ENCODE data around the gene PTPRN2. TPM values are rescaled to one million over a fixed set of nuclear protein-coding genes. Genes with fewer than 3 reads are reported as not detected.
A peak's percentile ranks its signal among the peaks of the same experiment; 100 is the strongest.

Gene PTPRN2
- polyA plus RNA-seq, 6 donors from 2014 or later, result 1.4 to 4.6 (median 3.8) TPM

GRCh38 chr7:157526005-157526912 is 1061.4 kb downstream of the PTPRN2 start:
- no peak overlapping the region for H3K27ac Mint-ChIP-seq
- ATAC-seq (ENCODE audit: low read depth in 2 of 2), result no peak
- H3K36me3 Mint-ChIP-seq, result no peaks in the 10 kb centered on the region
- DNase-seq, result no peak
- H3K9me3 Mint-ChIP-seq, result peaks cover 0 to 21% (median 4%) of the 10 kb centered on the region in 7 donors
- H3K27me3 Mint-ChIP-seq, result peaks cover 0 to 16% (median 11%) of the 10 kb centered on the region in 3 donors
- H3K4me3 Mint-ChIP-seq, result no peak overlapping the region
- peaks cover 0 to 2% (median 0%) of the 10 kb centered on the region in 3 donors for H3K4me1 Mint-ChIP-seq

DNA sequence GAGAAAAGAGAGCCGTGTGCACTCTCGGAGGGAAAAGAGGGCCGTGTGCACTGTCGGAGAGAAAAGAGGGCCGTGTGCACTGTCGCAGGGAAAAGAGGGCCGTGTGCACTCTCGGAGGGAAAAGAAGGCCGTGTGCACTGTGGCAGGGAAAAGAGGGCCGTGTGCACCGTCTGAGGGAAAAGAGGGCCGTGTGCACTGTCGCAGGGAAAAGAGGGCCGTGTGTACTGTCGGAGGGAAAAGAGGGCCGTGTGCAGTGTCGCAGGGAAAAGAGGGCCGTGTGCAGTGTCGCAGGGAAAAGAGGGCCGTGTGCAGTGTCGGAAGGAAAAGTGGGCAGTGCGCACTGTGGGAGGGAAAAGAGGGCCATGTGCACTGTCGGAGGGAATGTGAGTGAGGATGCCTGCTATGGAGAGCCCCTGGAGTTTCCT is 1062.1 kb downstream of the PTPRN2 start:
- Mint-ChIP-seq H3K4me3 (no peak overlapping the region), H3K9me3 (peaks cover 0 to 16% (median 4%) of the 10 kb centered on the region in 7 donors), H3K27ac (no peak overlapping the region), H3K4me1 (peaks cover 0 to 2% (median 0%) of the 10 kb centered on the region in 3 donors), H3K27me3 (peaks cover 0 to 16% (median 11%) of the 10 kb centered on the region in 3 donors), H3K36me3 (no peaks in the 10 kb centered on the region)
- DNase-seq (no peak), ATAC-seq (ENCODE audit: low read depth in 2 of 2) (no peak)

- DNase-seq, result no peak
- ATAC-seq (ENCODE audit: low read depth in 2 of 2), result no peak
- Mint-ChIP-seq H3K4me1 (peaks cover 0 to 2% (median 0%) of the 10 kb centered on the region in 3 donors), H3K27me3 (peaks cover 0 to 16% (median 5%) of the 10 kb centered on the region in 3 donors), H3K27ac (no peak overlapping the region), H3K9me3 (peaks cover 0 to 9% (median 3%) of the 10 kb centered on the region in 7 donors), H3K36me3 (no peaks in the 10 kb centered on the region), H3K4me3 (no peak overlapping the region)
Measured at GRCh38 chr7:157524731-157525130, 1062.9 kb downstream of the PTPRN2 start.

DNA sequence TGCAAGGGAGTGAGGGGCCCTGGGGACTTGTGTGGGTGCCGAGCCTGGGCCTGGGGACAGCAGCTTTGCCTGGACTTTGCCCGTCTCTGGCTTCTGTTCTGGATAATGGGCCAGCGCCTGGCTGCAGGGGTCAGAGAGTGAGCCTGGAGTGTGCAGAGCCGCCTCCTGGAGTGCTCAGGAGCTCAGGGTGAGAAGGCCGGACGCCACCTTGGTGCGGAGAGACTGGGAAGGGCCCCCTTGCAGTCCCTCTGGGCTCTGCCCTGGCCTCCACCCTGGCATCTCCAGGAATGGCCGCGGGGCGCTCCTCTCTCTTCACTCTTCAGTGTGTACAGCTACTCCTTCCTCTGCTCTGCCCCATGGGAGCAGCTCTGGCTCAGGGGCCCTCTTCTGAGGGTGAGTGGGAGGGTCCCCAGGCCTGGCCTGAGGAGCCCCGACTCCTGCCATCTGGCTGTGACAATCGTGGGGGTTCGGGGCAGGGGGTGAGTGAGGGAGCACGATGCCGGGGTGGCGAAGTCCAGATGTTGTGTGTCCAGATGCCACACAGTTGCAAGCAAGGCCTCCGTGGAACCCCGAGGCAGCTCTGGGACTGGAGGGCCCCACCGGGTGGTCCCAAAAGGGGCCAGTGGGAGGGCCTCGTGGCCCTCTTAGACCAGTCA is 1063.7 kb downstream of the PTPRN2 start:
- DNase-seq (no peak), ATAC-seq (ENCODE audit: low read depth in 2 of 2) (no peak)
- peaks cover 0 to 16% (median 5%) of the 10 kb centered on the region in 3 donors for H3K27me3 Mint-ChIP-seq
- peaks cover 0 to 2% (median 0%) of the 10 kb centered on the region in 3 donors for H3K4me1 Mint-ChIP-seq
- no peak overlapping the region for H3K4me3 Mint-ChIP-seq
- H3K36me3 Mint-ChIP-seq, result no peaks in the 10 kb centered on the region
- H3K9me3 Mint-ChIP-seq, result peaks cover 0 to 7% (median 0%) of the 10 kb centered on the region in 7 donors
- H3K27ac Mint-ChIP-seq, result no peak overlapping the region

DNA sequence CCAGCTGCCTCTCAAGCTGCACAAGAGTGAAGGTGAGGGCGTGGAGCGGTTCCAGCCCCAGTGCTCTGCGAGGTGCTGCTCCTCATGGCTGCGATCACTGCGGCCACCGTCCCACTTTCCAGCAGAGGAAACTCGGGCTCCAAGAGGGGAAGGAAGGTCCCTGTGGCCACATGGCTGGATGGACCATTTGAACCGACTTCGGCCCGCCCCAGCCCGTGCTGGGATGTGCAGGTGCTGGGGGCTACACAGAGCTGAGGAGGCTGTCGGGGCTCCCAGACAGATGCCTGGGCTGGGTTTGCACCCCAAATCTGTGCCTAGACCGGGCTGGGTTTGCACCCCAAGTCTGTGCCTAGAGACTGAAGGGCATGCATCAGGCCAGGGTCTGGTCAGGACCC is 1064.3 kb downstream of the PTPRN2 start:
- ATAC-seq (ENCODE audit: low read depth in 2 of 2), result no peak
- no peak for DNase-seq
- Mint-ChIP-seq H3K27me3 (peaks cover 0 to 20% (median 5%) of the 10 kb centered on the region in 3 donors), H3K4me1 (peaks cover 0 to 4% (median 2%) of the 10 kb centered on the region in 3 donors), H3K27ac (no peak overlapping the region), H3K36me3 (no peaks in the 10 kb centered on the region), H3K9me3 (peaks cover 0 to 7% (median 2%) of the 10 kb centered on the region in 7 donors), H3K4me3 (no peak overlapping the region)

GRCh38 chr7:157522954-157523353 is 1064.7 kb downstream of the PTPRN2 start:
- Mint-ChIP-seq H3K9me3 (peaks cover 0 to 7% (median 3%) of the 10 kb centered on the region in 7 donors), H3K27ac (no peak overlapping the region), H3K27me3 (peaks cover 0 to 23% (median 5%) of the 10 kb centered on the region in 3 donors), H3K4me3 (no peak overlapping the region), H3K36me3 (no peaks in the 10 kb centered on the region), H3K4me1 (peaks cover 0 to 4% (median 2%) of the 10 kb centered on the region in 3 donors)
- no peak for ATAC-seq (ENCODE audit: low read depth in 2 of 2)
- DNase-seq, result no peak

DNA sequence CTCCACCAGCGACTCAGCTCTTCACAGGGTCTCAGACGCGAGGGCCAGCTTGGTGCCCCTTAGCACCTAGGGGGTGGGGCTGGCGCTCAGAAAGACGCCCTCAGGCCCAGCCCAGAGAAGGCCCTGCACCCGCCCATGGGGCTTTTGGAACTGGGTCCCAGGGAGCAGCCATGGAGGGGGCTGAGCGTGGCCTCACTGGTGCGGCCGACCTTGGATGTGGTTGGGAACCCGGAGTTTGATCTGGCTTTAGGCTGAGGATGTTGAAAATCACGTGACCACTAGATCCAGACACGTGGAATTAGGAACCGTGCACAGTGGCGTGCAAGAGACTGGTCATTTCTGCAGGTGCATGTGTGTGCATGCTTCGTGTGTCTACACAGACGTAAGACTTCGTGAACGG is 1065.4 kb downstream of the PTPRN2 start:
- H3K27ac Mint-ChIP-seq, result peak overlapping the region in 2 of 6 donors; percentile 46 to 53
- H3K4me3 Mint-ChIP-seq, result no peak overlapping the region
- H3K36me3 Mint-ChIP-seq, result no peaks in the 10 kb centered on the region
- ATAC-seq (ENCODE audit: low read depth in 2 of 2), result no peak
- H3K9me3 Mint-ChIP-seq, result peaks cover 0 to 7% (median 3%) of the 10 kb centered on the region in 7 donors
- peaks cover 0 to 23% (median 5%) of the 10 kb centered on the region in 3 donors for H3K27me3 Mint-ChIP-seq
- no peak for DNase-seq
- peaks cover 0 to 4% (median 2%) of the 10 kb centered on the region in 3 donors for H3K4me1 Mint-ChIP-seq

DNA sequence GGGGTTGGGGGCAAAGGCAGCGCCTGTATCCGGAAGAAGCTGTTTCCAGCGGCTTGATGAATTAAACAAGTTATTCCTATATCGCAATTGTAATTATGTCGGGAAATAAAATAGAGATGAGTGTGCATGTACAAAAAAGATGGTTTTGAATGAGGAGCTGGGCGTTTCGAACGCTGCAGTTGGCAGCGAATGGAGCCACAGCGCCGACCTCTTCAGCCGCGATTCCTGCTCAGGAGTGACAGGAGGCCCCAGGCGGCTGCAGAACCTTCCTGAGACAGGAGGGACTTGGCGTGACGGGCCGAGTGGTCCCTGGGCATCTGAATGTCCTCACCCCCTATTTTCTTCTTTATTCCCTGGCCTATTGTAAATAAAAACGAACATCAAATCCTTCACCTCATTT is 1065.9 kb downstream of the PTPRN2 start:
- no peaks in the 10 kb centered on the region for H3K36me3 Mint-ChIP-seq
- peak overlapping the region in 1 of 6 donors; percentile 53 for H3K27ac Mint-ChIP-seq
- H3K27me3 Mint-ChIP-seq, result peaks cover 0 to 23% (median 5%) of the 10 kb centered on the region in 3 donors
- H3K4me1 Mint-ChIP-seq, result peaks cover 0 to 4% (median 2%) of the 10 kb centered on the region in 3 donors
- no peak for ATAC-seq (ENCODE audit: low read depth in 2 of 2)
- peaks cover 0 to 7% (median 3%) of the 10 kb centered on the region in 7 donors for H3K9me3 Mint-ChIP-seq
- no peak for DNase-seq
- no peak overlapping the region for H3K4me3 Mint-ChIP-seq

DNA sequence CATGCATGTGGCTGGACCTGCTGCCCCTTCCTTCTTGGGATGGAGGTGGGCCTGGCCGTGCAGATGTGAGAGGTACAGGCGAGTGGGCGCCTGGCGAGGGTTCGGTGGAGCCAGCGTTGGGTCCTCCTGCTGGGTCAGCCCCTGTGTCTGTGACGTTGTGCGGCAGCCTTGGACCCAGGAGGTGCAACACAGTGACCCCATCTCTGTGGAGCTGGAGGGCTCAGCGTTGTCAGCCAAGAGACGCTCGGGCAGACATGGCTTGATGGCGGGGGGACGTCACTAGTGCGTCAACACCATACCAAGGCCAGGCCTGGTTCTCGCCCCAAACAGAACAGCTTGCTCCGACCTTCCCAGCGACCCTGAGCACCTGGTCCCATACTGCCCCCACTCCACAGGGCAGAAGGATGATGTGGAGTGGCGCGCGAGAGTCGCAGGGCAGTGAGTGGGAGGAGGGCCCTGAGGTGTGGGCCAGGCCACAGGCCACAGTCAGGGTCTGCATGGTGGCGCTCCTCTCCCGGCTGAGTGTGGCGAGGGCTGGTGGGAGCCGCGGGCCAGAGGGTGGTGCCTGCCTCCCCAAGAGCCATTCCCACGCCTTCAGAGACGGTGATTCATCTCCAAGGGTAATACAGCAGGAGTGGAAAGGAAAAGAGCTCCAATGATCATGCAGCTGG is 1066.4 kb downstream of the PTPRN2 start:
- DNase-seq (no peak), ATAC-seq (ENCODE audit: low read depth in 2 of 2) (no peak)
- Mint-ChIP-seq H3K27ac (no peak overlapping the region), H3K4me1 (peaks cover 0 to 4% (median 2%) of the 10 kb centered on the region in 3 donors), H3K9me3 (peaks cover 0 to 5% (median 2%) of the 10 kb centered on the region in 7 donors), H3K4me3 (no peak overlapping the region), H3K36me3 (no peaks in the 10 kb centered on the region), H3K27me3 (peaks cover 0 to 26% (median 8%) of the 10 kb centered on the region in 3 donors)

DNA sequence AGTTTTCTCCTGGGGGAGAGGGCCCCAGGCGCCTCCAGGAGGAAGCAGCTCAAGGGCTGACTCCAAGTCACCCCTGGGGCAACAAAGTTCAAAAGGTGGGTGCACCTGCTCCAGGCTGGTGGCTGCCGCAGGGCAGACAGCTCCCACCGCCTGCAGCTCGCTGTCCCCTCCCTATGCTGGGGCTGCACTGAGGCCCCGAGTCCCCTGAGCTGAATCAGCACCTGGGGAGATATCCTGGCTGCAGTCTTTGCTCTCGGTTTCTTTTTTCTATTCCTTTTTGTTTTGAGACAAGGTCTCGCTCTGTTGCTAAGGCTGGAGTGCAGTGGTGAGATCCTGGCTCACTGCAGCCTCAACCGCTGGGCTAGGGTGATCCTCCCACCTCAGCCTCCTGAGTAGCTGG is 1067.4 kb downstream of the PTPRN2 start:
- Mint-ChIP-seq H3K36me3 (no peaks in the 10 kb centered on the region), H3K4me1 (peaks cover 0 to 4% (median 2%) of the 10 kb centered on the region in 3 donors), H3K9me3 (peaks cover 0 to 3% (median 0%) of the 10 kb centered on the region in 7 donors), H3K27ac (no peak overlapping the region), H3K4me3 (no peak overlapping the region), H3K27me3 (peaks cover 0 to 20% (median 10%) of the 10 kb centered on the region in 3 donors)
- ATAC-seq (ENCODE audit: low read depth in 2 of 2) (no peak), DNase-seq (no peak)

DNA sequence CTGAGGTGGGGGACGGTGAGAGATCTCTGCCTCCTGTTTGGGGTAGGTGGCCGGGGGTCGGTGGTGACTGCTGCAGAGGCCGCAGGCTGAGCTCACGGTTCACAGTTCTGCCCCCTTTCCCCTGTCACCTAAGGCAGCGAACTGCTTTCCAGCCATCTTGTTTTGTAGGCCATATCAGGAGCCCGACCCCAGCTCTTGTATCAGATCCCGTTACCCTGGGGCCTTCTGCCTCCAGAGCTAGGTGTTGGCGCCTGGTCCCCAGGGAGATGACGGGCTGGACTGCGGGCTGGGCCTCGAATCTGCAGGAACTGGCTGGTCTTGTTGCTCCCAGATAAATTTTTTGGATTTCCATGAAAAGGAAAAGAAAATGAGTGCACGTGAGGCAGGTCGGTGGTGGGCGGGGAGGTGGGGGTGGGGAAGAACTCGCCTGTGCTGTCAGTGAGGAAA is 1067.8 kb downstream of the PTPRN2 start:
- DNase-seq (no peak), ATAC-seq (ENCODE audit: low read depth in 2 of 2) (no peak)
- H3K36me3 Mint-ChIP-seq, result no peaks in the 10 kb centered on the region
- H3K27ac Mint-ChIP-seq, result peak overlapping the region in 1 of 6 donors; percentile 76
- peaks cover 0 to 4% (median 2%) of the 10 kb centered on the region in 3 donors for H3K4me1 Mint-ChIP-seq
- H3K9me3 Mint-ChIP-seq, result peaks cover 0 to 3% (median 0%) of the 10 kb centered on the region in 7 donors
- H3K27me3 Mint-ChIP-seq, result peaks cover 0 to 16% (median 11%) of the 10 kb centered on the region in 3 donors
- H3K4me3 Mint-ChIP-seq, result no peak overlapping the region

DNA sequence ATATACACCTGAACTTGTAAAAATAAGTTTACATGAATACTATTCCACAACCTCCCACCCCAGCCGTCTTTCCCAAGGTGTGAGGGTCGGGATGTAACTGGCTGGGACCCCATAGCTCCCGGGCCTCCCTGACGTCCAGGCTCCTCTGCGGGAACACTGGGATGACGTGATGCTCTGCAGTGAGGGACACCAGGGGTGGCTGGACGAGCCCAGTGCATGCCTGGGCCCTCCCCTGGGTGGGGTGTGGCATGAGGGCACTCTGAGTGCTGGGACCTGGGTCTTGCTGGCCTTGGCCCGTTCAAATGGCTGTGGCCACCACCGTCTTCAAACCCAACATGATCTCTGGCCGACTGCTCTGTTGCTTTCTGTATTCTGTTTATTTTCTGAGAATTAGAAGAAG is 1068.4 kb downstream of the PTPRN2 start:
- Mint-ChIP-seq H3K27ac (no peak overlapping the region), H3K27me3 (peaks cover 0 to 15% (median 14%) of the 10 kb centered on the region in 3 donors), H3K36me3 (no peaks in the 10 kb centered on the region), H3K4me3 (peak overlapping the region in 1 of 8 donors; percentile 56), H3K4me1 (peaks cover 0 to 4% (median 0%) of the 10 kb centered on the region in 3 donors), H3K9me3 (peaks cover 0 to 3% (median 0%) of the 10 kb centered on the region in 7 donors)
- no peak for ATAC-seq (ENCODE audit: low read depth in 2 of 2)
- DNase-seq, result no peak
